K562 (cell line): ENCODE results near the gene NTNG1.

Experiments
- FOXA1 ChIP-seq: fragments of 450-650 bp; IDR thresholded peaks from 2 replicates; pipeline ENCODE4 v1.6.1; 2016; ENCODE audit warnings: mild to moderate bottlenecking, borderline replicate concordance
- HMG20B ChIP-seq: fragments of 250-450 bp; sonication (Bioruptor Pico); IDR thresholded peaks from 2 replicates; pipeline ENCODE4 v1.5.0; 2021; ENCODE audit warnings: mild to moderate bottlenecking
- KLF13 ChIP-seq: fragments of 450-650 bp; IDR thresholded peaks from 2 replicates; pipeline ENCODE4 v1.6.1; 2016; ENCODE audit warnings: missing genetic modification characterization, low read depth, mild to moderate bottlenecking, missing compliant biosample characterization, moderate library complexity, borderline replicate concordance
- KLF16 ChIP-seq: IDR thresholded peaks from 2 replicates; pipeline ENCODE4 v1.6.1; 2016; ENCODE audit warnings: antibody characterized with exemption
- POLR2AphosphoS5 ChIP-seq: IDR thresholded peaks from 2 replicates; pipeline ENCODE4 v1.6.1; 2011; ENCODE audit warnings: mild to moderate bottlenecking, low read depth, low read length, moderate library complexity; ENCODE audit not compliant: control insufficient read depth, insufficient read depth
- RFX5 ChIP-seq: IDR thresholded peaks from 2 replicates; pipeline ENCODE4 v1.6.1; 2011; ENCODE audit warnings: low read depth, mild to moderate bottlenecking, improper control_type of control experiment, low read length
- SAFB ChIP-seq: fragments of 200-400 bp; formaldehyde crosslinking; IDR thresholded peaks from 2 replicates; pipeline ENCODE4 v1.6.1; 2017; ENCODE audit warnings: low read depth, low read length, borderline replicate concordance
- SLC30A9 ChIP-seq: fragments of 250-450 bp; sonication (Bioruptor Pico); IDR thresholded peaks from 2 replicates; pipeline ENCODE4 v1.8.0; 2022; ENCODE audit warnings: mild to moderate bottlenecking, moderate library complexity
- SRF ChIP-seq, 2 experiments: fragments of 250-450, 450-650 bp in 1 of 2; sonication (Bioruptor Pico) in 1 of 2; sonication (generic) in 1 of 2; formaldehyde crosslinking; IDR thresholded peaks; 2 replicates each; pipeline versions ENCODE4 v1.5.0 to v1.5.1; 2020 to 2022; ENCODE audit warnings: mild to moderate bottlenecking in 1 of 2, missing genetic modification reagents in 1 of 2
- TARDBP ChIP-seq: fragments of 450-650 bp; IDR thresholded peaks from 2 replicates; pipeline ENCODE4 v1.6.1; 2016
- TF ChIP-seq, protein P1 (sequence below): fragments of 250-450 bp; sonication (Bioruptor Pico); IDR thresholded peaks from 2 replicates; pipeline ENCODE4 v1.4.0; 2020; ENCODE audit warnings: mild to moderate bottlenecking
- TF ChIP-seq, protein P2 (sequence below), 2 experiments: fragments of 450-650 bp; formaldehyde crosslinking in 1 of 2; IDR thresholded peaks; 2 replicates each; pipeline versions ENCODE4 v1.4.0 to v1.6.1; 2014 to 2020; ENCODE audit warnings: mild to moderate bottlenecking in 2 of 2, borderline replicate concordance in 1 of 2, low read depth in 1 of 2
- TF ChIP-seq, protein P3 (sequence below): sonication (generic); formaldehyde crosslinking; IDR thresholded peaks from 2 replicates; pipeline ENCODE4 v1.8.0; 2022; ENCODE audit warnings: mild to moderate bottlenecking, missing genetic modification reagents

DNA sequence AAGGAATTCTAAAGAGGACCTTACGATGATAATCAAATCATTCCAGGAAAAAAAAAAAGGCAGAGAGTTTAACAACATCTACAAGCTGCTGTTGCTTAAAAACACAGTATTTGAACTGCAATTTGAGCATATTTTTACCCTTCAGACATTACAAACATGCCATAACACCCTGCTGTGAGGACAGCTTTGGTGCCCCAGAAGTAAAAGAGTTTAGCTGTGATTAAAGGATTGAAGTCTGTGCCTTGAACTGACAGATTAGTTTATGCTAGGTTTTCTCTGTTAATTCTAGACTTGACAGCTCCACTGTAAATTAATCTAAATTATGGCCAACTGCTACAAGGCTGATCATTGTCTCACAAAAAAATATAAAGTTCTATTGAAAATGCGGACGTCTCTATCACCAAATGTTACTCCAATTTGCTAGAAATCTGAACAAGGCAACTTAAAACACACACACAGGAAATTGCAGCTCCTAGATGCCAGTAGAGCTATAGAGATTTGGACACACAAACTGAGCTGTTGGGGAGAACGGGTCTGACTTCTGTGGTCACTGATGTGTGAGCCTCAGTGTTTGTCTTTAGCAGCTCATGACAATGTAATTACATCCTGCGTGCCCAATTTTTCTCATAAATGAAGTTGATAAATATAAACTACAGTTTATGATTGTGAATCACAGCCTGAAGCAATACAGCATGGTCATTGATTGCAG lies 217.9 kb downstream of the NTNG1 start:
- TF ChIP-seq POLR2AphosphoS5 (no peak), TARDBP (no peak), KLF16 (no peak), HMG20B (no peak), SRF (CRISPR knock-in tag; IDR thresholded peaks at IDR 0.05) (no peak), KLF13 (tag) (no peak), SLC30A9 (CRISPR knock-in tag) (no peak), FOXA1 (no peak), RFX5 (no peak), SAFB (no peak)
- TF ChIP-seq, protein P1, sequence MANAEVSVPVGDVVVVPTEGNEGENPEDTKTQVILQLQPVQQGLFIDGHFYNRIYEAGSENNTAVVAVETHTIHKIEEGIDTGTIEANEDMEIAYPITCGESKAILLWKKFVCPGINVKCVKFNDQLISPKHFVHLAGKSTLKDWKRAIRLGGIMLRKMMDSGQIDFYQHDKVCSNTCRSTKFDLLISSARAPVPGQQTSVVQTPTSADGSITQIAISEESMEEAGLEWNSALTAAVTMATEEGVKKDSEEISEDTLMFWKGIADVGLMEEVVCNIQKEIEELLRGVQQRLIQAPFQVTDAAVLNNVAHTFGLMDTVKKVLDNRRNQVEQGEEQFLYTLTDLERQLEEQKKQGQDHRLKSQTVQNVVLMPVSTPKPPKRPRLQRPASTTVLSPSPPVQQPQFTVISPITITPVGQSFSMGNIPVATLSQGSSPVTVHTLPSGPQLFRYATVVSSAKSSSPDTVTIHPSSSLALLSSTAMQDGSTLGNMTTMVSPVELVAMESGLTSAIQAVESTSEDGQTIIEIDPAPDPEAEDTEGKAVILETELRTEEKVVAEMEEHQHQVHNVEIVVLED (CRISPR knock-in tag), result no peak
- TF ChIP-seq, protein P2, sequence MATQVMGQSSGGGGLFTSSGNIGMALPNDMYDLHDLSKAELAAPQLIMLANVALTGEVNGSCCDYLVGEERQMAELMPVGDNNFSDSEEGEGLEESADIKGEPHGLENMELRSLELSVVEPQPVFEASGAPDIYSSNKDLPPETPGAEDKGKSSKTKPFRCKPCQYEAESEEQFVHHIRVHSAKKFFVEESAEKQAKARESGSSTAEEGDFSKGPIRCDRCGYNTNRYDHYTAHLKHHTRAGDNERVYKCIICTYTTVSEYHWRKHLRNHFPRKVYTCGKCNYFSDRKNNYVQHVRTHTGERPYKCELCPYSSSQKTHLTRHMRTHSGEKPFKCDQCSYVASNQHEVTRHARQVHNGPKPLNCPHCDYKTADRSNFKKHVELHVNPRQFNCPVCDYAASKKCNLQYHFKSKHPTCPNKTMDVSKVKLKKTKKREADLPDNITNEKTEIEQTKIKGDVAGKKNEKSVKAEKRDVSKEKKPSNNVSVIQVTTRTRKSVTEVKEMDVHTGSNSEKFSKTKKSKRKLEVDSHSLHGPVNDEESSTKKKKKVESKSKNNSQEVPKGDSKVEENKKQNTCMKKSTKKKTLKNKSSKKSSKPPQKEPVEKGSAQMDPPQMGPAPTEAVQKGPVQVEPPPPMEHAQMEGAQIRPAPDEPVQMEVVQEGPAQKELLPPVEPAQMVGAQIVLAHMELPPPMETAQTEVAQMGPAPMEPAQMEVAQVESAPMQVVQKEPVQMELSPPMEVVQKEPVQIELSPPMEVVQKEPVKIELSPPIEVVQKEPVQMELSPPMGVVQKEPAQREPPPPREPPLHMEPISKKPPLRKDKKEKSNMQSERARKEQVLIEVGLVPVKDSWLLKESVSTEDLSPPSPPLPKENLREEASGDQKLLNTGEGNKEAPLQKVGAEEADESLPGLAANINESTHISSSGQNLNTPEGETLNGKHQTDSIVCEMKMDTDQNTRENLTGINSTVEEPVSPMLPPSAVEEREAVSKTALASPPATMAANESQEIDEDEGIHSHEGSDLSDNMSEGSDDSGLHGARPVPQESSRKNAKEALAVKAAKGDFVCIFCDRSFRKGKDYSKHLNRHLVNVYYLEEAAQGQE (IDR thresholded peaks at IDR 0.05; ENCODE audit: borderline replicate concordance), result no peak
- TF ChIP-seq, protein P2 (CRISPR knock-in tag; IDR thresholded peaks at IDR 0.05; ENCODE audit: low read depth), result no peak
- TF ChIP-seq, protein P3, sequence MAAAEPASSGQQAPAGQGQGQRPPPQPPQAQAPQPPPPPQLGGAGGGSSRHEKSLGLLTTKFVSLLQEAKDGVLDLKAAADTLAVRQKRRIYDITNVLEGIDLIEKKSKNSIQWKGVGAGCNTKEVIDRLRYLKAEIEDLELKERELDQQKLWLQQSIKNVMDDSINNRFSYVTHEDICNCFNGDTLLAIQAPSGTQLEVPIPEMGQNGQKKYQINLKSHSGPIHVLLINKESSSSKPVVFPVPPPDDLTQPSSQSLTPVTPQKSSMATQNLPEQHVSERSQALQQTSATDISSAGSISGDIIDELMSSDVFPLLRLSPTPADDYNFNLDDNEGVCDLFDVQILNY, result no peak
